ENCODE results near the gene DCST1.

DCST1 gene

GRCh38 chr1:155053531-155054105, 20.0 kb downstream of the DCST1 start:
- DNase-seq (ENCODE audit: low read depth): no peak

GRCh38 chr1:155057104-155057503, 23.5 kb downstream of the DCST1 start:
- DNase-seq (ENCODE audit: low read depth): no peak

- no peak for DNase-seq (ENCODE audit: low read depth)
Observed at GRCh38 chr1:155057788-155058211, 24.2 kb downstream of the DCST1 start.

- no peak for DNase-seq (ENCODE audit: low read depth)
Observed at GRCh38 chr1:155060736-155061135, 27.1 kb downstream of the DCST1 start.

- peak; percentile 53 for DNase-seq (ENCODE audit: low read depth)
Observed at GRCh38 chr1:155061381-155062150, 27.9 kb downstream of the DCST1 start.

GRCh38 chr1:155062151-155062686, 28.6 kb downstream of the DCST1 start:
- DNase-seq (ENCODE audit: low read depth): no peak

GRCh38 chr1:155062702-155063411, 29.2 kb downstream of the DCST1 start:
- peak; percentile 3 for DNase-seq (ENCODE audit: low read depth)

- peak; percentile 71 for DNase-seq (ENCODE audit: low read depth)
Observed at GRCh38 chr1:155063550-155064110, 30.0 kb downstream of the DCST1 start, which contains the start of gene EFNA4. Gene EFNA4 (plus strand): TSS chr1:155063740. CDS start chr1:155063824, 84 bp downstream.

- no peak for DNase-seq (ENCODE audit: low read depth)
Observed at GRCh38 chr1:155064111-155064831, 30.6 kb downstream of the DCST1 start.

- DNase-seq (ENCODE audit: low read depth): no peak
Observed at GRCh38 chr1:155064832-155065429, 31.3 kb downstream of the DCST1 start.

- DNase-seq (ENCODE audit: low read depth): no peak
Observed at GRCh38 chr1:155066777-155067176, 33.2 kb downstream of the DCST1 start.

- no peak for DNase-seq (ENCODE audit: low read depth)
Observed at GRCh38 chr1:155068599-155068998, 35.0 kb downstream of the DCST1 start.

- DNase-seq (ENCODE audit: low read depth): no peak
Observed at GRCh38 chr1:155069551-155070157, 36.0 kb downstream of the DCST1 start.

- no peak for DNase-seq (ENCODE audit: low read depth)
Observed at GRCh38 chr1:155070158-155070621, 36.6 kb downstream of the DCST1 start.

GRCh38 chr1:155070721-155071569, 37.3 kb downstream of the DCST1 start:
- DNase-seq (ENCODE audit: low read depth): peak; percentile 51

GRCh38 chr1:155071701-155072100, 38.1 kb downstream of the DCST1 start:
- DNase-seq (ENCODE audit: low read depth): no peak

GRCh38 chr1:155072531-155073289, 39.1 kb downstream of the DCST1 start:
- no peak for DNase-seq (ENCODE audit: low read depth)

- DNase-seq (ENCODE audit: low read depth): no peak
Observed at GRCh38 chr1:155073377-155074242, 40.0 kb downstream of the DCST1 start.
